RPMI7951 (cell line): Measurements from ENCODE around the gene KLC1. TPM values are rescaled to one million over a fixed set of nuclear protein-coding genes. Genes with fewer than 3 reads are reported as not detected.
"Not testable (repeated sequence)": the region's sequence is repeated elsewhere in the genome, so short reads cannot be mapped to it uniquely, and the experiment has no call there.

Experiments
- DNase-seq: peaks from one replicate; pipeline ENCODE4 v3.0.0-alpha.2; 2012; ENCODE audit warnings: low read depth
- total RNA-seq: library from RNA; depleted of rRNA; stranded (reverse); fragments of >200 nt; shearing (Covaris generic); gene quantifications from 2 replicates; pipeline ENCODE4 v1.2.3, GENCODE V29; 2014; rRNA removed

Gene KLC1
- total RNA-seq, result 89.5 and 118 TPM in 2 replicates

- peak; percentile 59 for DNase-seq
Observed at GRCh38 chr14:103628684-103629502, at the start of gene KLC1. Gene KLC1, plus strand, starts transcription at chr14:103629211. Its CDS starts 25,354 bp downstream, at chr14:103654565.

- DNase-seq, result no peak
Observed at GRCh38 chr14:103581206-103581605, 47.8 kb upstream of the KLC1 start.

GRCh38 chr14:103581954-103582703 is 46.9 kb upstream of the KLC1 start:
- DNase-seq, result no peak

- DNase-seq, result no peak
Observed at GRCh38 chr14:103584326-103584915, 44.6 kb upstream of the KLC1 start.

- DNase-seq, result no peak
Observed at GRCh38 chr14:103593577-103593976, 35.4 kb upstream of the KLC1 start.

- DNase-seq, result peak; percentile 95
Observed at GRCh38 chr14:103594265-103594664, 34.7 kb upstream of the KLC1 start.

- peak; percentile 88 for DNase-seq
Observed at GRCh38 chr14:103597623-103598377, 31.2 kb upstream of the KLC1 start.

- no peak for DNase-seq
Observed at GRCh38 chr14:103600503-103600902, 28.5 kb upstream of the KLC1 start.

- DNase-seq, result no peak
Observed at GRCh38 chr14:103604620-103605019, 24.4 kb upstream of the KLC1 start.

- DNase-seq, result peak; percentile 97
Observed at GRCh38 chr14:103606963-103607668, 21.9 kb upstream of the KLC1 start.

- no peak for DNase-seq
Observed at GRCh38 chr14:103607822-103608221, 21.2 kb upstream of the KLC1 start.

GRCh38 chr14:103609081-103609480 is 19.9 kb upstream of the KLC1 start:
- DNase-seq, result not testable (repeated sequence)

GRCh38 chr14:103611215-103611614 is 17.8 kb upstream of the KLC1 start:
- no peak for DNase-seq

GRCh38 chr14:103613517-103613916 is 15.5 kb upstream of the KLC1 start:
- DNase-seq, result no peak

GRCh38 chr14:103616635-103617300 is 12.2 kb upstream of the KLC1 start:
- no peak for DNase-seq

GRCh38 chr14:103619057-103619456 is 10.0 kb upstream of the KLC1 start:
- DNase-seq, result peak; percentile 54

GRCh38 chr14:103621860-103622259 is 7.2 kb upstream of the KLC1 start:
- DNase-seq, result no peak

- no peak for DNase-seq
Observed at GRCh38 chr14:103623308-103623707, 5.7 kb upstream of the KLC1 start.

- DNase-seq, result no peak
Observed at GRCh38 chr14:103623883-103624482, 5.0 kb upstream of the KLC1 start.

- DNase-seq, result peak; percentile 81
Observed at GRCh38 chr14:103624860-103625259, 4.2 kb upstream of the KLC1 start.
